Head of caudate nucleus (tissue), 42 donors: ENCODE data around the gene MYO5A.

Experiments used
- DNase-seq, 42 donors: peaks; one replicate each; pipeline versions ENCODE4 v3.0.0 to v3.0.0-alpha.2; 2020 to 2021; ENCODE audit warnings: mixed read lengths in 7 of 42
- intact Hi-C: fragments of 100-400 bp; cut with DNase I; formaldehyde crosslinking; loops from one replicate; pipeline ENCODE4 v1.15.0; 2022

Gene MYO5A

GRCh38 chr15:52261498-52262242 lies 267.0 kb downstream of the MYO5A start:
- intact Hi-C loops, result loop anchor here (10.0 kb wide), 1 partner anchor 303 kb away; the partner anchor contains the start of gene ARPP19
- peak in 11 of 42 donors; percentile 20 to 52 (median 40) for DNase-seq

- intact Hi-C loops, result loop anchor here (10.0 kb wide), 1 partner anchor 304 kb away; the partner anchor contains the start of gene ARPP19
- DNase-seq, result no peak
These were observed 267.7 kb downstream of the MYO5A start for GRCh38 chr15:52261026-52261425.

- DNase-seq, result no peak
- intact Hi-C loops, result no loop called here
These were observed 269.2 kb downstream of the MYO5A start for GRCh38 chr15:52259503-52259902.

GRCh38 chr15:52258461-52258860 lies 270.2 kb downstream of the MYO5A start:
- DNase-seq, result peak in 7 of 42 donors; percentile 28 to 70 (median 41)
- intact Hi-C loops, result no loop called here

DNA sequence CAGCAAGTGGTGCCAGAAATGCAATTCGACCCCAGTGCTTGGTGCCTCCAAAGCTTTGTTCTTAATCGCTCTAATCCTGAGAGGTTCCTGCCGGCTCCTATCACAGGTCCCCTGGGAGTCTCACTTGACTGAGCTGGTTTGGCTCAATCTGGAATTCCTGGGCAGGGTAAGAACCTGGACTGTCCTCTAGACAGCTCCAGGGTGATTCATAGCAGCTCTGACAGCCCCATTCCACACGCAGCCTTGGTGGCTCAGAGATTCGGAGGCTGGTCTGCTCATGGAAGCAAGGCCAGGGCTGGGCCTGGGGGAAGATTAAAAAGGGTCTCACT lies 271.0 kb downstream of the MYO5A start:
- DNase-seq, result no peak
- intact Hi-C loops, result no loop called here
